Nephron (organoid): ENCODE data around the gene PDIA6.
"Not testable (repeated sequence)": the region's sequence is repeated elsewhere in the genome, so short reads cannot be mapped to it uniquely, and the experiment has no call there.

Experiments
- H3K27ac Mint-ChIP-seq, 3 experiments: 2 replicates each; pipeline ENCODE4 v1.8.0; 2020; ENCODE audit warnings: mixed read lengths in 3 of 3, mild to moderate bottlenecking in 2 of 3, moderate library complexity in 1 of 3
- H3K27me3 Mint-ChIP-seq: 2 replicates; pipeline ENCODE4 v1.8.0; 2021; ENCODE audit warnings: low read depth, mild to moderate bottlenecking, moderate library complexity, mixed read lengths
- H3K36me3 Mint-ChIP-seq: 2 replicates; pipeline ENCODE4 v1.8.0; 2020; ENCODE audit warnings: low read depth, mixed read lengths
- H3K4me1 Mint-ChIP-seq: 2 replicates; pipeline ENCODE4 v1.8.0; 2020; ENCODE audit warnings: mixed read lengths
- H3K4me3 Mint-ChIP-seq, 3 experiments: 2 replicates each; pipeline ENCODE4 v1.8.0; 2020; ENCODE audit warnings: mild to moderate bottlenecking in 3 of 3, mixed read lengths in 3 of 3, moderate library complexity in 2 of 3
- H3K9me3 Mint-ChIP-seq: 2 replicates; pipeline ENCODE4 v1.8.0; 2020; ENCODE audit warnings: mixed read lengths
- TF ChIP-seq, protein P1 (sequence below), 3 experiments: fragments of 200-600 bp; sonication (generic); IDR thresholded peaks; one replicate each; pipeline ENCODE4 v1.5.0; 2021; ENCODE audit warnings: antibody characterized with exemption in 3 of 3; ENCODE audit not compliant: unreplicated experiment in 3 of 3

PDIA6 gene

GRCh38 chr2:10824191-10824590 is 11.6 kb upstream of the PDIA6 start:
- H3K9me3 Mint-ChIP-seq: peaks cover 5% of the 10 kb centered on the region
- peaks cover 4% of the 10 kb centered on the region for H3K4me1 Mint-ChIP-seq
- TF ChIP-seq, protein P1, sequence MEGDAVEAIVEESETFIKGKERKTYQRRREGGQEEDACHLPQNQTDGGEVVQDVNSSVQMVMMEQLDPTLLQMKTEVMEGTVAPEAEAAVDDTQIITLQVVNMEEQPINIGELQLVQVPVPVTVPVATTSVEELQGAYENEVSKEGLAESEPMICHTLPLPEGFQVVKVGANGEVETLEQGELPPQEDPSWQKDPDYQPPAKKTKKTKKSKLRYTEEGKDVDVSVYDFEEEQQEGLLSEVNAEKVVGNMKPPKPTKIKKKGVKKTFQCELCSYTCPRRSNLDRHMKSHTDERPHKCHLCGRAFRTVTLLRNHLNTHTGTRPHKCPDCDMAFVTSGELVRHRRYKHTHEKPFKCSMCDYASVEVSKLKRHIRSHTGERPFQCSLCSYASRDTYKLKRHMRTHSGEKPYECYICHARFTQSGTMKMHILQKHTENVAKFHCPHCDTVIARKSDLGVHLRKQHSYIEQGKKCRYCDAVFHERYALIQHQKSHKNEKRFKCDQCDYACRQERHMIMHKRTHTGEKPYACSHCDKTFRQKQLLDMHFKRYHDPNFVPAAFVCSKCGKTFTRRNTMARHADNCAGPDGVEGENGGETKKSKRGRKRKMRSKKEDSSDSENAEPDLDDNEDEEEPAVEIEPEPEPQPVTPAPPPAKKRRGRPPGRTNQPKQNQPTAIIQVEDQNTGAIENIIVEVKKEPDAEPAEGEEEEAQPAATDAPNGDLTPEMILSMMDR (IDR thresholded peaks at IDR 0.05; ENCODE audit: unreplicated experiment in 3 of 3): no peak
- H3K36me3 Mint-ChIP-seq: no peaks in the 10 kb centered on the region
- H3K4me3 Mint-ChIP-seq: no peak overlapping the region
- peaks cover 7% of the 10 kb centered on the region for H3K27me3 Mint-ChIP-seq
- H3K27ac Mint-ChIP-seq: no peak overlapping the region

- Mint-ChIP-seq H3K27me3 (peaks cover 12% of the 10 kb centered on the region), H3K9me3 (peaks cover 5% of the 10 kb centered on the region), H3K4me1 (peaks cover 4% of the 10 kb centered on the region), H3K36me3 (no peaks in the 10 kb centered on the region), H3K4me3 (no peak overlapping the region), H3K27ac (no peak overlapping the region)
- TF ChIP-seq, protein P1 (IDR thresholded peaks at IDR 0.05; ENCODE audit: unreplicated experiment in 3 of 3): no peak
These were observed 8.6 kb upstream of the PDIA6 start for GRCh38 chr2:10820978-10821695.

- Mint-ChIP-seq H3K4me3 (no peak overlapping the region), H3K36me3 (no peaks in the 10 kb centered on the region), H3K27me3 (peaks cover 12% of the 10 kb centered on the region), H3K27ac (no peak overlapping the region), H3K9me3 (peaks cover 3% of the 10 kb centered on the region), H3K4me1 (peaks cover 4% of the 10 kb centered on the region)
- TF ChIP-seq, protein P1 (IDR thresholded peaks at IDR 0.05; ENCODE audit: unreplicated experiment in 3 of 3): no peak
These were observed 8.0 kb upstream of the PDIA6 start for GRCh38 chr2:10820562-10820961.

- H3K4me1 Mint-ChIP-seq: peaks cover 4% of the 10 kb centered on the region
- H3K27me3 Mint-ChIP-seq: peaks cover 12% of the 10 kb centered on the region
- no peaks in the 10 kb centered on the region for H3K9me3 Mint-ChIP-seq
- H3K27ac Mint-ChIP-seq: no peak overlapping the region
- H3K4me3 Mint-ChIP-seq: no peak overlapping the region
- TF ChIP-seq, protein P1 (IDR thresholded peaks at IDR 0.05; ENCODE audit: unreplicated experiment in 3 of 3): no peak
- no peaks in the 10 kb centered on the region for H3K36me3 Mint-ChIP-seq
These were observed 7.2 kb upstream of the PDIA6 start for GRCh38 chr2:10819714-10820314.

DNA sequence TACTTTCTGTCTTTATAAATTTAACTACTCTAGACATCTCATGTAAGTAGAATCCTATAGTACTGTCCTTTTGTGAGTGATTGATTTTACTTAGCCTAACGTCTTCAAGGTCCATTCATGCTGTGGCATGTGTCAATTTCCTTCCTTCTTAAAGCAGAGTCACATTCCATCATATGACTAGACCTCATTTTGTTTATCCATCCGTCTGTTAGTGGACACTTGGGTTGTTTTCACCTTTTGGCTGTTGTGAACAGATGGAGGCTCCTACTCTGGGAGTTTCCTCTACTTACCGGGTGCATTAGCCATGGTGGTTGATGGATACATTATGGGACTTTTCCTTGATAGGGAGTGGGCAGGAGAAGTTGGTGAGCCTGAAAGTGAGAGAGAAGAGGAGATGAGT is 6.4 kb upstream of the PDIA6 start:
- Mint-ChIP-seq H3K4me1 (peaks cover 10% of the 10 kb centered on the region), H3K27ac (no peak overlapping the region), H3K9me3 (no peaks in the 10 kb centered on the region), H3K36me3 (no peaks in the 10 kb centered on the region), H3K27me3 (peaks cover 9% of the 10 kb centered on the region), H3K4me3 (no peak overlapping the region)
- TF ChIP-seq, protein P1 (IDR thresholded peaks at IDR 0.05; ENCODE audit: unreplicated experiment in 3 of 3): no peak

GRCh38 chr2:10818305-10818704 is 5.7 kb upstream of the PDIA6 start:
- H3K9me3 Mint-ChIP-seq, H3K36me3 Mint-ChIP-seq, H3K27me3 Mint-ChIP-seq, H3K27ac Mint-ChIP-seq, H3K4me1 Mint-ChIP-seq, H3K4me3 Mint-ChIP-seq: not testable (repeated sequence)
